ENCODE data around the gene HOXC5. TPM values are rescaled to one million over a fixed set of nuclear protein-coding genes. Genes with fewer than 3 reads are reported as not detected.

HOXC5 gene
- total RNA-seq, 1 experiment from 2014 or later: not detected

DNA sequence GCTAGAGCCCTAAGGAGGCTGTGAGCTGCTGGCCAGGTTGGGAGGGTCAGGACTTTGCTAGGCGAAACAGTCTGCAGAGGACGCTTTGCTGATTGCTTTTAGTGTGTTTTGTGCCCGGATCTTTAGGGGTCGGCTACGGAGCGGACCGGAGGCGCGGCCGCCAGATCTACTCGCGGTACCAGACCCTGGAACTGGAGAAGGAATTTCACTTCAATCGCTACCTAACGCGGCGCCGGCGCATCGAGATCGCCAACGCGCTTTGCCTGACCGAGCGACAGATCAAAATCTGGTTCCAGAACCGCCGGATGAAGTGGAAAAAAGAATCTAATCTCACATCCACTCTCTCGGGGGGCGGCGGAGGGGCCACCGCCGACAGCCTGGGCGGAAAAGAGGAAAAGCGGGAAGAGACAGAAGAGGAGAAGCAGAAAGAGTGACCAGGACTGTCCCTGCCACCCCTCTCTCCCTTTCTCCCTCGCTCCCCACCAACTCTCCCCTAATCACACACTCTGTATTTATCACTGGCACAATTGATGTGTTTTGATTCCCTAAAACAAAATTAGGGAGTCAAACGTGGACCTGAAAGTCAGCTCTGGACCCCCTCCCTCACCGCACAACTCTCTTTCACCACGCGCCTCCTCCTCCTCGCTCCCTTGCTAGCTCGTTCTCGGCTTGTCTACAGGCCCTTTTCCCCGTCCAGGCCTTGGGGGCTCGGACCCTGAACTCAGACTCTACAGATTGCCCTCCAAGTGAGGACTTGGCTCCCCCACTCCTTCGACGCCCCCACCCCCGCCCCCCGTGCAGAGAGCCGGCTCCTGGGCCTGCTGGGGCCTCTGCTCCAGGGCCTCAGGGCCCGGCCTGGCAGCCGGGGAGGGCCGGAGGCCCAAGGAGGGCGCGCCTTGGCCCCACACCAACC is 3.1 kb upstream of the HOXC5 start:
- Histone ChIP-seq H4K5ac (ENCODE audit: insufficient read length, low read depth, low read length) (no peak overlapping the region), H3K27me3 (ENCODE audit: insufficient read depth, low read length) (peaks cover 97% of the 10 kb centered on the region), H3K79me2 (ENCODE audit: insufficient read depth, low read length) (no peaks in the 10 kb centered on the region), H3K4ac (ENCODE audit: low read depth, low read length) (no peak overlapping the region), H3K79me1 (ENCODE audit: insufficient read depth, low read depth, low read length, poor library complexity, severe bottlenecking) (no peaks in the 10 kb centered on the region), H2AK5ac (ENCODE audit: insufficient read length, low read length) (no peak overlapping the region), H3K23me2 (ENCODE audit: insufficient read length, low read depth, low read length, poor library complexity, severe bottlenecking) (no peaks in the 10 kb centered on the region), H3K23ac (ENCODE audit: insufficient read length, low read depth, low read length) (no peak overlapping the region), H4K91ac (ENCODE audit: insufficient read length, low read depth, low read length) (no peak overlapping the region), H2BK5ac (ENCODE audit: insufficient read length, low read length) (no peak overlapping the region), H2BK12ac (ENCODE audit: insufficient read length, low read depth, low read length) (no peak overlapping the region), H3K14ac (ENCODE audit: insufficient read depth, low read length) (no peak overlapping the region; the same call in 1 of the 2 replicates), H4K8ac (replicated peaks; ENCODE audit: insufficient read length, low read depth, low read length) (no peak overlapping the region), H3K27ac (ENCODE audit: insufficient read length, low read depth, low read length) (no peak overlapping the region), H4K20me1 (ENCODE audit: control insufficient read depth, insufficient read depth, insufficient read length) (no peaks in the 10 kb centered on the region), H2BK120ac (ENCODE audit: low read depth, low read length, poor library complexity, severe bottlenecking) (no peak overlapping the region), H3K9me3 (ENCODE audit: control insufficient read depth, low read depth, low read length) (no peaks in the 10 kb centered on the region), H2BK20ac (ENCODE audit: low read depth, low read length, poor library complexity, severe bottlenecking) (no peak overlapping the region), H2AFZ (ENCODE audit: low read length) (no peak overlapping the region), H2BK15ac (ENCODE audit: low read depth, low read length) (no peak overlapping the region), H3K4me2 (ENCODE audit: insufficient read depth, insufficient read length, low read length) (peak overlapping the region; percentile 26), H3K9ac (ENCODE audit: extremely low read depth, insufficient read length, low read length) (no peak overlapping the region), H3T11ph (ENCODE audit: low read length) (no peak overlapping the region), H3K4me1 (ENCODE audit: insufficient read depth, low read length) (no peaks in the 10 kb centered on the region), H3K56ac (ENCODE audit: insufficient read length, low read depth, low read length) (no peak overlapping the region), H3K18ac (ENCODE audit: insufficient read length, low read depth, low read length) (no peak overlapping the region)
- WGBS (ENCODE audit: extremely low coverage, insufficient read length, low lambda C conversion rate): no CpG with 5 or more reads among the region's 53 CpGs
- peaks cover 0 to 3% (median 0%) of the 10 kb centered on the region in 3 experiments; a peak in 1 of 7 replicates for H3K36me3 Mint-ChIP-seq (ENCODE audit: insufficient read depth in 1 of 3, low read depth in 3 of 3)
- DNase-seq: no peak
- peaks cover 17 to 25% of the 10 kb centered on the region in 2 experiments for H3K4me1 Mint-ChIP-seq
- peaks cover 3 to 13% of the 10 kb centered on the region in 2 experiments; a peak in 3 of 5 replicates for H3K9me3 Mint-ChIP-seq
- no peak overlapping the region for H3K27ac Mint-ChIP-seq
- peak overlapping the region in 1 of 2 experiments; percentile 65; a peak in 3 of 5 replicates for H3K4me3 Mint-ChIP-seq
- peaks cover 99% of the 10 kb centered on the region for H3K27me3 Mint-ChIP-seq (ENCODE audit: low read depth)
- TF ChIP-seq, protein P1, sequence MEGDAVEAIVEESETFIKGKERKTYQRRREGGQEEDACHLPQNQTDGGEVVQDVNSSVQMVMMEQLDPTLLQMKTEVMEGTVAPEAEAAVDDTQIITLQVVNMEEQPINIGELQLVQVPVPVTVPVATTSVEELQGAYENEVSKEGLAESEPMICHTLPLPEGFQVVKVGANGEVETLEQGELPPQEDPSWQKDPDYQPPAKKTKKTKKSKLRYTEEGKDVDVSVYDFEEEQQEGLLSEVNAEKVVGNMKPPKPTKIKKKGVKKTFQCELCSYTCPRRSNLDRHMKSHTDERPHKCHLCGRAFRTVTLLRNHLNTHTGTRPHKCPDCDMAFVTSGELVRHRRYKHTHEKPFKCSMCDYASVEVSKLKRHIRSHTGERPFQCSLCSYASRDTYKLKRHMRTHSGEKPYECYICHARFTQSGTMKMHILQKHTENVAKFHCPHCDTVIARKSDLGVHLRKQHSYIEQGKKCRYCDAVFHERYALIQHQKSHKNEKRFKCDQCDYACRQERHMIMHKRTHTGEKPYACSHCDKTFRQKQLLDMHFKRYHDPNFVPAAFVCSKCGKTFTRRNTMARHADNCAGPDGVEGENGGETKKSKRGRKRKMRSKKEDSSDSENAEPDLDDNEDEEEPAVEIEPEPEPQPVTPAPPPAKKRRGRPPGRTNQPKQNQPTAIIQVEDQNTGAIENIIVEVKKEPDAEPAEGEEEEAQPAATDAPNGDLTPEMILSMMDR (conservative IDR thresholded peaks at IDR 0.05): no peak
